WTC11 (cell line): ENCODE data around the gene HMX2. TPM values are rescaled to one million over a fixed set of nuclear protein-coding genes. Genes with fewer than 3 reads are reported as not detected.
"Not testable (repeated sequence)": the region's sequence is repeated elsewhere in the genome, so short reads cannot be mapped to it uniquely, and the experiment has no call there.

Source experiments
- ATAC-seq: fragments of 200-7000 bp; cut with Tn5 transposase; 2 replicates; pipeline ENCODE4 v1.10.0; 2021; ENCODE audit warnings: mild to moderate bottlenecking, moderate library complexity
- CTCF ChIA-PET: fragments of 300-600 bp; sonication (Branson Sonifier 250); formaldehyde crosslinking; loops from one replicate; lab custom pipeline; 2021; ENCODE audit warnings: antibody characterized with exemption; lab: Charles Lee
- POLR2A ChIA-PET: fragments of 350-600 bp; sonication (Branson Sonifier 250); formaldehyde crosslinking; loops from one replicate; lab custom pipeline; 2021; ENCODE audit warnings: antibody characterized with exemption; lab: Charles Lee
- DNase-seq: peaks from one replicate; pipeline ENCODE4 v3.0.0; 2021; ENCODE audit warnings: low spot score
- H3K27ac Mint-ChIP-seq: 2 replicates; pipeline ENCODE4 v1.8.0; 2021; ENCODE audit warnings: mixed read lengths
- H3K27me3 Mint-ChIP-seq: 2 replicates; pipeline ENCODE4 v1.8.0; 2021; ENCODE audit warnings: low read depth, mild to moderate bottlenecking, moderate library complexity, mixed read lengths
- H3K36me3 Mint-ChIP-seq: 2 replicates; pipeline ENCODE4 v1.8.0; 2021; ENCODE audit warnings: mixed read lengths
- H3K4me1 Mint-ChIP-seq: 2 replicates; pipeline ENCODE4 v1.8.0; 2022; ENCODE audit warnings: mixed read lengths
- H3K4me3 Mint-ChIP-seq: 2 replicates; pipeline ENCODE4 v1.8.0; 2021; ENCODE audit warnings: mild to moderate bottlenecking, moderate library complexity, mixed read lengths
- H3K9me3 Mint-ChIP-seq: 2 replicates; pipeline ENCODE4 v1.8.0; 2021; ENCODE audit warnings: mixed read lengths
- ATF2 ChIP-seq: sonication (generic); formaldehyde crosslinking; IDR thresholded peaks from 2 replicates; pipeline ENCODE4 v1.8.1; 2022; ENCODE audit warnings: low read depth, missing genetic modification reagents, borderline replicate concordance
- CTCF ChIP-seq: fragments of 200-600 bp; IDR thresholded peaks from 2 replicates; pipeline ENCODE4 v1.8.0; 2022; ENCODE audit warnings: antibody characterized with exemption
- FOXP4 ChIP-seq: sonication (generic); formaldehyde crosslinking; IDR thresholded peaks from 2 replicates; pipeline ENCODE4 v1.8.0; 2022; ENCODE audit warnings: mild to moderate bottlenecking, missing genetic modification reagents
- IRF2 ChIP-seq: sonication (generic); formaldehyde crosslinking; IDR thresholded peaks from 2 replicates; pipeline ENCODE4 v1.8.0; 2022; ENCODE audit warnings: low read depth, missing genetic modification reagents, borderline replicate concordance
- NR3C1 ChIP-seq: sonication (generic); formaldehyde crosslinking; conservative IDR thresholded peaks from 2 replicates; pipeline ENCODE4 v1.8.1; 2023; ENCODE audit warnings: low read depth, mild to moderate bottlenecking, missing genetic modification reagents
- SMAD3 ChIP-seq: sonication (generic); formaldehyde crosslinking; IDR thresholded peaks from 2 replicates; pipeline ENCODE4 v1.8.0; 2022; ENCODE audit warnings: missing genetic modification reagents, mild to moderate bottlenecking, borderline replicate concordance
- SP1 ChIP-seq: sonication (generic); formaldehyde crosslinking; conservative IDR thresholded peaks from 2 replicates; pipeline ENCODE4 v1.8.1; 2022; ENCODE audit warnings: missing genetic modification reagents
- TEAD1 ChIP-seq: sonication (generic); formaldehyde crosslinking; IDR thresholded peaks from 2 replicates; pipeline ENCODE4 v1.8.0; 2022; ENCODE audit warnings: mild to moderate bottlenecking, missing genetic modification reagents
- ZNF263 ChIP-seq: sonication (generic); formaldehyde crosslinking; IDR thresholded peaks from 2 replicates; pipeline ENCODE4 v1.8.1; 2022; ENCODE audit warnings: low read depth, mild to moderate bottlenecking, moderate library complexity, missing genetic modification reagents
- ZNF317 ChIP-seq: sonication (generic); formaldehyde crosslinking; IDR thresholded peaks from 2 replicates; pipeline ENCODE4 v1.8.1; 2023; ENCODE audit warnings: low read depth, mild to moderate bottlenecking, moderate library complexity, missing genetic modification reagents, borderline replicate concordance
- ZNF416 ChIP-seq: fragments of 250-450 bp; sonication (Bioruptor Pico); IDR thresholded peaks from 2 replicates; pipeline ENCODE4 v1.9.0; 2021; ENCODE audit warnings: mild to moderate bottlenecking, inconsistent platforms
- total RNA-seq: library from RNA; stranded (reverse); gene quantifications from 3 replicates; pipeline ENCODE4 v1.2.3, GENCODE V29; 2021

HMX2 gene
- total RNA-seq, 1 experiment from 2014 or later: 0.59 TPM

- TF ChIP-seq ATF2 (CRISPR knock-in tag) (no peak), ZNF317 (no peak)
- TF ChIP-seq, all 79 proteins: peak for 0
These were observed 18.7 kb downstream of the HMX2 start (continued) for GRCh38 chr10:123166618-123167017.

- ChIA-PET CTCF (no interaction called here), POLR2A (no interaction called here)
- Mint-ChIP-seq H3K27ac (no peak overlapping the region), H3K36me3 (peaks cover 41% of the 10 kb centered on the region), H3K4me3 (no peak overlapping the region), H3K4me1 (no peaks in the 10 kb centered on the region), H3K27me3 (no peaks in the 10 kb centered on the region), H3K9me3 (no peaks in the 10 kb centered on the region)
- ATAC-seq: no peak
- DNase-seq: no peak
- TF ChIP-seq SP1: no peak
- no peak for TF ChIP-seq TEAD1 (CRISPR knock-in tag)
- no peak for TF ChIP-seq NR3C1 (CRISPR knock-in tag)
- TF ChIP-seq SMAD3 (CRISPR knock-in tag): no peak
- TF ChIP-seq ZNF416: no peak
- no peak for TF ChIP-seq CTCF
- TF ChIP-seq ZNF263 (CRISPR knock-in tag): no peak
These were observed 23.0 kb downstream of the HMX2 start for GRCh38 chr10:123170961-123171360.

- H3K27me3 Mint-ChIP-seq, H3K4me3 Mint-ChIP-seq, ATAC-seq, H3K27ac Mint-ChIP-seq, DNase-seq, H3K9me3 Mint-ChIP-seq, POLR2A ChIA-PET, H3K4me1 Mint-ChIP-seq, CTCF ChIA-PET: not testable (repeated sequence)
- peaks cover 39% of the 10 kb centered on the region for H3K36me3 Mint-ChIP-seq
These were observed 23.7 kb downstream of the HMX2 start for GRCh38 chr10:123171616-123172015.

GRCh38 chr10:123175389-123176387 is 27.8 kb downstream of the HMX2 start:
- H3K36me3 Mint-ChIP-seq: peaks cover 42% of the 10 kb centered on the region
- peaks cover 13% of the 10 kb centered on the region for H3K9me3 Mint-ChIP-seq
- no peak for TF ChIP-seq CTCF
- TF ChIP-seq FOXP4 (CRISPR knock-in tag): no peak
- TF ChIP-seq IRF2 (CRISPR knock-in tag): no peak
- H3K4me3 Mint-ChIP-seq: no peak overlapping the region
- no peak overlapping the region for H3K27ac Mint-ChIP-seq
- ATAC-seq (peak; percentile 58), DNase-seq (no peak)
- no peaks in the 10 kb centered on the region for H3K4me1 Mint-ChIP-seq
- POLR2A ChIA-PET: no interaction called here
- CTCF ChIA-PET: no interaction called here
- no peaks in the 10 kb centered on the region for H3K27me3 Mint-ChIP-seq

GRCh38 chr10:123178390-123178789 is 30.5 kb downstream of the HMX2 start:
- DNase-seq, H3K4me1 Mint-ChIP-seq, ATAC-seq, H3K4me3 Mint-ChIP-seq, H3K27ac Mint-ChIP-seq, H3K27me3 Mint-ChIP-seq: not testable (repeated sequence)
- ChIA-PET POLR2A (interaction anchor here (0.6 kb wide), 1 partner anchor 421 kb away, joined by 4 read pairs; no protein-coding TSS in a partner anchor), CTCF (interaction anchor here (0.8 kb wide), 1 partner anchor 12 kb away, joined by 3 read pairs; no protein-coding TSS in a partner anchor)
- peaks cover 44% of the 10 kb centered on the region for H3K36me3 Mint-ChIP-seq
- H3K9me3 Mint-ChIP-seq: peaks cover 26% of the 10 kb centered on the region
